IPS-NIHi7 (cell line): ENCODE data around the gene KRT15.
A peak's percentile ranks its signal among the peaks of the same experiment; 100 is the strongest.

Experiments
- DNase-seq: peaks from one replicate; pipeline ENCODE4 v3.0.0; 2012; ENCODE audit warnings: mixed read lengths; ENCODE audit errors: extremely low spot score

The KRT15 gene

GRCh38 chr17:41524261-41524660 lies 5.6 kb upstream of the KRT15 start:
- DNase-seq = no peak

DNA sequence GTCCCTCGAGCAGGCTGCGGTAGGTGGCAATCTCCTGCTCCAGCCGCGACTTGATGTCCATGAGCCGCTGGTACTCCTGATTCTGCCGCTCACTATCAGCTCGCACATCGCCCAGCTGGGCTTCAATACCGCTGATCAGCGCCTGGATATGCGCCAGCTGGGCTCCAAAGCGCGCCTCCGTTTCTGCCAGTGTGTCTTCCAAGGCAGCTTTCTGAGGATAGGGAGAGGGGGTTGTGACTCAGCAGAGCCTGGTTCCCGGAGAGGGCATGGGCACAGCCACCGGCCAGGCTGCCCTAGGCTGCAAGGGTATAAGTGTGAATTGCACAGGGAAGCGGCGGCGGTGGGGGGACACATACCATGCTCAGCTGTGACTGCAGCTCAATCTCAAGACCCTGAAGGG lies 5.1 kb upstream of the KRT15 start:
- no peak for DNase-seq

GRCh38 chr17:41523225-41523593 lies 4.5 kb upstream of the KRT15 start:
- no peak for DNase-seq

- DNase-seq = no peak
Observed at GRCh38 chr17:41522301-41523224, 3.9 kb upstream of the KRT15 start.

DNA sequence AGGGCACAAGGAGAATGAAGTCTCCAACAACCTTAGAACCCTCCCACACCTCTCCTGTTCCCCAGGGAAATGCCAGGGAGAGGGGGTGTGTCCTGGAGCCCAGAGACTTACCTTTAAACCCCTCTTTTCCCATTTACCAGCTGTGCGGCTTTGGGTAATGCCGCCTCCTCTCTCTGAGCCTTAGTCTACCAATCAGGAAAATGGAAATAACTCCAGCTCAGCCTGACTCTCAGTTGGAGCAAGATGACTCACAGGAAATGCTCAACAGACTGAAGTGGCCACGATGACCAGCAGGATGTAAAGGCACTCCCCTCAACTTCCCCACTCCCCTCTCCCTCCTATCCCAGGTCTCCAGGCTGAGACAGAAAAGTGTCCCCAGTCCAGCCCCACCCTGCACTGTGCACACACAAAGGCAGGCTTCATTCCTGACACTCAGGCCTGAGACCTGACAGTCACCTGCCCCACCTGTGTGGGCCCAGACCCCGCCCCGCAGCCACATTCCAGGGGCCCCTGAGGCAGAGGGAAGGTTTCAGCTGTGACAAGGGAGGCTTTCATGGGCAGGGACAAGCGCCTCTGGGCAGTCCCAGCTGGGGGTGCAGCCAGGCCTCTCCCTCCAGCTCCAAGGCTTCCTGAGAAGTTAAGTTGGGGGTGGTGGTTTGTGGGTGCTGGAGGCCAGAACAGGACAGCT lies 3.0 kb upstream of the KRT15 start:
- DNase-seq = peak; percentile 42

GRCh38 chr17:41520821-41521521 lies 2.3 kb upstream of the KRT15 start:
- no peak for DNase-seq

GRCh38 chr17:41519501-41520224 lies 973 bp upstream of the KRT15 start:
- DNase-seq = no peak

- no peak for DNase-seq
Observed at GRCh38 chr17:41518031-41518430, 659 bp downstream of the KRT15 start.

DNA sequence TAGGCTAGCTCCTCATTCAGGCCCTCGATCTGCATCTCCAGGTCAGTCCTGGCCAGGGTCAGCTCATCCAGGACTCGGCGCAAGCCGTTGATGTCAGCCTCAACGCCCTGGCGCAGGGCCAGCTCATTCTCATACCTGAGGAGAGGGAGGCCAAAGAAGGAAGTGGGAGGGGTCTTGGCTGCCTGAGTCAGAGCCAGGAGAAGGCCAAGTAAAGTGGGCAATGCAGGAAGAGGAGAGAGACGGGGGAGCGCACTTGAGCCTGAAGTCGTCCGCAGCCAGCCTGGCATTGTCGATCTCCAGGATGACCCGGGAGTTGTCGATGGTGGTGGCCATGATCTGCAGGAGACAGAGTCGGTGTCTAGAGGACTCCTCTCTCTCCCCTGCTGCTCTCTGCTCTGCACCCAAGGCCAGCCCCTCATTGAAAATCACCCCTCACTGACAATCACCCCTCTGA lies 1.8 kb downstream of the KRT15 start:
- DNase-seq = no peak

DNA sequence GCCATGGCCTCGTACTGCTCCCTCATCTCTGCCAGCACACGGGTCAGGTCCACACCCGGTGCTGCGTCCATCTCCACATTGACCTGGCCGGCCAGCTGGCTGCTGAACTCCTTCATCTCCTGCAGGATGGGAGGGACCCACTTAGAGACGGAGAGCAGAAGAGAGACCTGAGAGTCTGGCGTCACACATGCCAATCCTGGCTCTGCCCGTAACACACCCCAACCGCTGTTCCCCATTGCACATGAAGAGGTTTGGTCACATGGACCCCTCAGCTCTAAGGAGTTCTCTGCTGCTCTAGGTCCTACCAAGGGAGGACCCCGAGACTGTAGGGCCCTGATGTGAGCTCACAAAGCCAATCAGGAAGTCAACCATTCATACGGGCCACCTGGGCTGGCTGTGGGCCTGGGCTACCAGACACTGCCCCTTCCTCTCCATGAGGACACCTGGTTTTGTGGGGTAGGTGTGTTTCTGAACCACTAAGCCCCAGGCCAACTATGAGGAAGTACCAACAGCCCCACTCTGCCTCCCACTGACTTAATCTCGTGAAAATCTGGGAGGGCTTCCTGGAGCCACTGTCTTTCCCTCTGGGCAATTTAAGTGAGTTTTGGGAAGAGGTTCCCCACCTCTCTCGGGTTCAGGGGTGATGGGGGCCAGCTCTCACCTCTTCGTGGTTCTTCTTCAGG lies 2.4 kb downstream of the KRT15 start:
- no peak for DNase-seq

- DNase-seq = no peak
Observed at GRCh38 chr17:41513168-41513547, 5.5 kb downstream of the KRT15 start.

DNA sequence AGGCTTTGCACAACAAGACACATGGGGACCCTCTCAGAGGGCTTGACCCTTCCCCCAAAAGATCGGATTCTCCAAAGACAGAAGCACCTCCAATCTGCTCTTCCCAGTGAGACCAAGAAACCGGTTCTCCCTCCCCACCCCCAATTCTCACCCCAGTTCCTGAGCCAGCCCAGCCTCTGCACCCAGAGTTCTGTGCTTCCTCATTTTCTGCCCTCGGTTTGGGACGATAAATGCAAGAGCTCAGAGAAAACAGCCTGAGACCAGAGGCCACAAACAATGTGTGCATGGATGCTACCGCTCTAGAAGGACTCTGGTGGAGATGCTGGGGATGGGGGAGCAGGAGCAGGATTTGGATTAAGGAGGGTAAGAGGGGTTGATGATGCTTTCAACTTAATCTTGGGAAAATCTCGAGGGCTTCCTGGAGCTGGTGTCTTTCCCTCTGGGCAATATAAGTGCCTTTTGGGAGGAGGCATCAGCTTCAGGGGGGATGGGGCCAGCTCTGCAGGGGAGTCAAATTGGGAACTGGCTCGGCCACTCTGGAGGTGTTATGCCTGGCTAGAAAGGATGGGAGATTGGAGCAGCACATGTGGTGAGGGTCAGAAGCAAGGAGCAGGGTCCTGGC lies 6.0 kb downstream of the KRT15 start:
- no peak for DNase-seq

GRCh38 chr17:41511716-41512115 lies 7.0 kb downstream of the KRT15 start:
- DNase-seq = no peak

GRCh38 chr17:41511116-41511515 lies 7.6 kb downstream of the KRT15 start:
- DNase-seq = peak; percentile 64

DNA sequence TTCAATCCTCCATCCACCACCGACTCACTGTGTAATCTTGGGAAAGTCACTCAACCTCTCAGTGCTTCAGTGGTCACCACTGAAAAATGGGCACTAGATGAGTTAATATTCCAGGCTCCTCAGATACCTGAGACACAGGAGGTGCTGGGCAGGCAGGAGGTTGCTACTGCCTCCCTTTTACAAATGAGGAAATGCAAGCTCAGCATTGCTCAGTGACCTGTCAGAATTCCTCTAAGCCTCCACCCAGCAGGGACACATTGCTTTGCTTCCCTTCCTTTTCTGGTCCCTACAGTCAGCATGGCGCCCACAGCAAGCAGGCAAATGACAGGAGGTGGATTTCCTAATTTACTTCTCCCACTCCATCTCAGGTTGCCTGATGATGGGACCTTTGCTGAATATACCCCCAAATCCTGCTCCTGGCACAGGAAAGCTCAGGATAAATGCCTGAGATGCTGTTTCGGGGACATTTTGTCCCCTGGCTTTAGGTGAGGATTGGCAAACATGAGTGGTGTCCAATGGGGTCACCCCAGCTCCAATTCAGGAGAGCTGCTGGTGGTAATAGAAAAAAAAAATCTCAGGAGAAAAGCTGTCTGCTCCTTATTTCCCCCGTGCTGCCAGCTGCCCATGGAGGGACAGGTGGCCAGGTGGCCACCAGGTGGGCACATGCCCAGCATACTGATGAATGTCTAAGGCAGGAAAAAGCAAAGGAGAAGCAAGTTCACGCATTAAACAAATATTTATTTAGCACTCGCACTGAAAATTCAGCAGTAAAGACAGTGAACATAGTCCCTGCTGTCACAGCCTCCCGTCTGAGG lies 8.2 kb downstream of the KRT15 start:
- DNase-seq = peak; percentile 64

GRCh38 chr17:41507315-41507880 lies 11.3 kb downstream of the KRT15 start:
- no peak for DNase-seq

GRCh38 chr17:41505809-41506767 lies 12.6 kb downstream of the KRT15 start:
- no peak for DNase-seq
